Esophagus muscularis mucosa (tissue), 4 donors: ENCODE measurements around the gene SEH1L. TPM values are rescaled to one million over a fixed set of nuclear protein-coding genes. Genes with fewer than 3 reads are reported as not detected.

ENCODE experiments used
- DNase-seq: peaks from one replicate; pipeline ENCODE4 v3.0.0-alpha.2; 2017; ENCODE audit errors: extremely low spot score
- H3K27ac ChIP-seq, 4 donors: fragments of 200-600 bp; sonication (generic); replicated peaks in 1 of 4; 1 replicate in 3 of 4; 2 replicates in 1 of 4; pipeline ENCODE4 v1.5.1; 2016 to 2019; ENCODE audit warnings: mild to moderate bottlenecking in 1 of 4
- H3K27me3 ChIP-seq, 4 donors: fragments of 200-600 bp; sonication (generic); one replicate each; pipeline versions ENCODE4 v1.5.1 to v1.6.0; 2016 to 2019
- H3K36me3 ChIP-seq, 4 donors: fragments of 200-600 bp; sonication (generic); one replicate each; pipeline ENCODE4 v1.5.1; 2016 to 2019
- H3K4me1 ChIP-seq, 4 donors: fragments of 200-600 bp; sonication (generic); one replicate each; pipeline ENCODE4 v1.5.1; 2016 to 2019
- H3K4me3 ChIP-seq, 4 donors: fragments of 200-600 bp; sonication (generic); 1 replicate in 2 of 4; 2 replicates in 2 of 4; pipeline ENCODE4 v1.5.1; 2016 to 2019; ENCODE audit warnings: mild to moderate bottlenecking in 4 of 4, moderate library complexity in 1 of 4
- H3K9me3 ChIP-seq, 4 donors: fragments of 200-600 bp; sonication (generic); 1 replicate in 3 of 4; 2 replicates in 1 of 4; pipeline ENCODE4 v1.5.1; 2016 to 2019
- CTCF ChIP-seq, 3 experiments: fragments of 200-600 bp in 2 of 3; fragments of 450-650 bp in 1 of 3; sonication (generic) in 2 of 3; IDR thresholded peaks; one replicate each; pipeline ENCODE4 v1.5.1; 2017 to 2019; ENCODE audit warnings: antibody characterized with exemption in 3 of 3, mild to moderate bottlenecking in 2 of 3, moderate library complexity in 1 of 3
- EP300 ChIP-seq: sonication (generic); formaldehyde crosslinking; IDR thresholded peaks from one replicate; pipeline ENCODE4 v1.6.1; 2017; ENCODE audit warnings: antibody characterized with exemption
- POLR2A ChIP-seq: fragments of 450-650 bp; IDR thresholded peaks from one replicate; pipeline ENCODE4 v1.6.1; 2017; ENCODE audit warnings: antibody characterized with exemption, moderate library complexity, mild to moderate bottlenecking, low read depth
- POLR2AphosphoS5 ChIP-seq, 2 donors: sonication (generic); formaldehyde crosslinking; IDR thresholded peaks; one replicate each; pipeline ENCODE4 v1.6.1; 2017; ENCODE audit warnings: antibody characterized with exemption in 2 of 2
- WGBS: methylation state at CpG from one replicate; pipeline ENCODE4 v1.1.5; 2018; 5-methylcytosine and 5-hydroxymethylcytosine counted together
- intact Hi-C: fragments of 100-400 bp; cut with DNase I; formaldehyde crosslinking; loops from one replicate; pipeline ENCODE4 v1.15.1; 2023
- total RNA-seq, 4 donors: library from RNA; depleted of rRNA; stranded (reverse); fragments of >200 nt; gene quantifications; one replicate each; pipeline versions ENCODE4 v1.1.0 to v1.2.1, GENCODE V29; 2016

Gene SEH1L
- total RNA-seq, 4 donors from 2014 or later: 18.0 to 42.6 (median 23.2) TPM

- Histone ChIP-seq H3K4me3 (no peak overlapping the region), H3K9me3 (no peaks in the 10 kb centered on the region), H3K27me3 (no peaks in the 10 kb centered on the region), H3K4me1 (peaks cover 16 to 32% (median 25%) of the 10 kb centered on the region in 4 donors), H3K36me3 (peaks cover 0 to 13% (median 9%) of the 10 kb centered on the region in 4 donors), H3K27ac (no peak overlapping the region)
- no peak for DNase-seq
- 89% methylated on average over 8 of the region's 8 CpGs for WGBS
- no peak for TF ChIP-seq EP300
- no peak for TF ChIP-seq POLR2A
- no peak for TF ChIP-seq POLR2AphosphoS5 (IDR thresholded peaks at IDR 0.05)
- no peak for TF ChIP-seq CTCF (IDR thresholded peaks at IDR 0.05)
- intact Hi-C loops: loop anchor here (2.0 kb wide), 1 partner anchor 41 kb away; the partner anchor contains the start of gene SEH1L
Measured at GRCh38 chr18:12989397-12990122, 41.7 kb downstream of the SEH1L start.

- 48% methylated on average over 2 of the region's 2 CpGs for WGBS
- H3K9me3 ChIP-seq: no peaks in the 10 kb centered on the region
- TF ChIP-seq POLR2AphosphoS5 (IDR thresholded peaks at IDR 0.05): no peak
- H3K36me3 ChIP-seq: peaks cover 0 to 10% (median 6%) of the 10 kb centered on the region in 4 donors
- no peaks in the 10 kb centered on the region for H3K27me3 ChIP-seq
- no peak overlapping the region for H3K27ac ChIP-seq
- no peak for DNase-seq
- peak overlapping the region; percentile 70 to 92 (median 78) for H3K4me3 ChIP-seq
- H3K4me1 ChIP-seq: peaks cover 16 to 32% (median 25%) of the 10 kb centered on the region in 4 donors
- intact Hi-C loops: loop anchor here (2.0 kb wide), 1 partner anchor 41 kb away; the partner anchor contains the start of gene SEH1L
Measured at GRCh38 chr18:12990123-12990475, 42.3 kb downstream of the SEH1L start.

GRCh38 chr18:12990641-12990966, 42.8 kb downstream of the SEH1L start:
- no peaks in the 10 kb centered on the region for H3K27me3 ChIP-seq
- DNase-seq: no peak
- peak overlapping the region; percentile 79 to 91 (median 86) for H3K27ac ChIP-seq
- WGBS: 2% methylated on average over 8 of the region's 11 CpGs
- H3K9me3 ChIP-seq: no peaks in the 10 kb centered on the region
- TF ChIP-seq POLR2A: no peak
- no peak for TF ChIP-seq CTCF (IDR thresholded peaks at IDR 0.05)
- no peak for TF ChIP-seq POLR2AphosphoS5 (IDR thresholded peaks at IDR 0.05)
- TF ChIP-seq EP300: no peak
- H3K4me1 ChIP-seq: peaks cover 16 to 32% (median 25%) of the 10 kb centered on the region in 4 donors
- intact Hi-C loops: loop anchor here (2.0 kb wide), 1 partner anchor 42 kb away; the partner anchor contains the start of gene SEH1L
- H3K4me3 ChIP-seq: peak overlapping the region; percentile 70 to 92 (median 78)
- peaks cover 0 to 7% (median 3%) of the 10 kb centered on the region in 4 donors for H3K36me3 ChIP-seq

GRCh38 chr18:12990967-12991820, 43.4 kb downstream of the SEH1L start, which contains the start of gene CEP192:
Gene CEP192, plus strand, starts transcription at chr18:12991362. Its CDS starts 8,063 bp downstream, at chr18:12999425.
- Histone ChIP-seq H3K9me3 (no peaks in the 10 kb centered on the region), H3K4me1 (peaks cover 16 to 32% (median 25%) of the 10 kb centered on the region in 4 donors), H3K36me3 (peaks cover 0 to 7% (median 3%) of the 10 kb centered on the region in 4 donors), H3K4me3 (peak within 1 kb of the TSS; percentile 70 to 92 (median 78)), H3K27ac (peak within 1 kb of the TSS; percentile 79 to 91 (median 86)), H3K27me3 (no peaks in the 10 kb centered on the region)
- peak; percentile 99 for DNase-seq
- WGBS: under 1% methylated on average over 25 of the region's 73 CpGs
- TF ChIP-seq POLR2AphosphoS5 (IDR thresholded peaks at IDR 0.05) (peak; percentile 93 to 94), CTCF (IDR thresholded peaks at IDR 0.05) (peak in 1 of 3 experiments; percentile 5), EP300 (no peak), POLR2A (peak; percentile 59)
- intact Hi-C loops: loop anchor here (2.0 kb wide), 1 partner anchor 42 kb away; the partner anchor contains the start of gene SEH1L
